HepG2 (cell line): Measurements from ENCODE around the gene CA10.

Source experiments
- GMEB2 ChIP-seq: IDR thresholded peaks from 2 replicates; pipeline ENCODE4 v1.6.1; 2016; ENCODE audit warnings: missing biosample characterization, missing genetic modification reagents, low read depth
- TAF1 ChIP-seq: sonication (generic); formaldehyde crosslinking; IDR thresholded peaks from 2 replicates; pipeline ENCODE4 v1.4.0; 2020; ENCODE audit warnings: missing genetic modification reagents
- ZNF180 ChIP-seq: sonication (generic); formaldehyde crosslinking; IDR thresholded peaks from 2 replicates; pipeline ENCODE4 v1.4.0; 2020; ENCODE audit warnings: low read depth, missing genetic modification reagents, borderline replicate concordance
- TF ChIP-seq, protein P1 (sequence below): sonication (generic); formaldehyde crosslinking; IDR thresholded peaks from 2 replicates; pipeline ENCODE4 v1.5.0; 2020; ENCODE audit warnings: mild to moderate bottlenecking, missing genetic modification reagents, moderate library complexity
- TF ChIP-seq, protein P2 (sequence below): sonication (generic); formaldehyde crosslinking; IDR thresholded peaks from 2 replicates; pipeline ENCODE4 v1.4.0; 2020; ENCODE audit warnings: missing genetic modification reagents, borderline replicate concordance

DNA sequence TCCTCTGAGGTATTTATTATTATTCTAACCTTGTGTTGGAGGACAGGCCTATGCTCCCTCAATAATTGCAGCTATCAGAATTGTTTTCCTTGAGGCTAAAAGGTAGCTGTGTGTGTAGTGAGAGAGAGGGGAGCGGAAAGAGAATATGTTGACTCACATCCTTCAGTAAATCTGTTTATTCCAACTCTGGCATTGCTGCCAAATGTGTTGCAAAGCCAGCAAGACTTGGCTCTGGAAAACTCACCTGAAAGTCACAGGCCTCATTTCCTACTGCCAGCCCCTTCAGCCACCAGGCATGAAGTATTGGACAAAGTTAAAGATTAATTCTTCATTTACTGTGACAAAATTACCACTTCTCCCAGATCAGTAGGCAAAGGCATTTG, 9.6 kb downstream of the CA10 start:
- TF ChIP-seq ZNF180 (CRISPR knock-in tag), result no peak
- TF ChIP-seq, protein P1, sequence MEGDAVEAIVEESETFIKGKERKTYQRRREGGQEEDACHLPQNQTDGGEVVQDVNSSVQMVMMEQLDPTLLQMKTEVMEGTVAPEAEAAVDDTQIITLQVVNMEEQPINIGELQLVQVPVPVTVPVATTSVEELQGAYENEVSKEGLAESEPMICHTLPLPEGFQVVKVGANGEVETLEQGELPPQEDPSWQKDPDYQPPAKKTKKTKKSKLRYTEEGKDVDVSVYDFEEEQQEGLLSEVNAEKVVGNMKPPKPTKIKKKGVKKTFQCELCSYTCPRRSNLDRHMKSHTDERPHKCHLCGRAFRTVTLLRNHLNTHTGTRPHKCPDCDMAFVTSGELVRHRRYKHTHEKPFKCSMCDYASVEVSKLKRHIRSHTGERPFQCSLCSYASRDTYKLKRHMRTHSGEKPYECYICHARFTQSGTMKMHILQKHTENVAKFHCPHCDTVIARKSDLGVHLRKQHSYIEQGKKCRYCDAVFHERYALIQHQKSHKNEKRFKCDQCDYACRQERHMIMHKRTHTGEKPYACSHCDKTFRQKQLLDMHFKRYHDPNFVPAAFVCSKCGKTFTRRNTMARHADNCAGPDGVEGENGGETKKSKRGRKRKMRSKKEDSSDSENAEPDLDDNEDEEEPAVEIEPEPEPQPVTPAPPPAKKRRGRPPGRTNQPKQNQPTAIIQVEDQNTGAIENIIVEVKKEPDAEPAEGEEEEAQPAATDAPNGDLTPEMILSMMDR (CRISPR knock-in tag), result no peak
- TF ChIP-seq GMEB2 (CRISPR knock-in tag), result no peak
- no peak for TF ChIP-seq TAF1 (CRISPR knock-in tag)
- TF ChIP-seq, protein P2, sequence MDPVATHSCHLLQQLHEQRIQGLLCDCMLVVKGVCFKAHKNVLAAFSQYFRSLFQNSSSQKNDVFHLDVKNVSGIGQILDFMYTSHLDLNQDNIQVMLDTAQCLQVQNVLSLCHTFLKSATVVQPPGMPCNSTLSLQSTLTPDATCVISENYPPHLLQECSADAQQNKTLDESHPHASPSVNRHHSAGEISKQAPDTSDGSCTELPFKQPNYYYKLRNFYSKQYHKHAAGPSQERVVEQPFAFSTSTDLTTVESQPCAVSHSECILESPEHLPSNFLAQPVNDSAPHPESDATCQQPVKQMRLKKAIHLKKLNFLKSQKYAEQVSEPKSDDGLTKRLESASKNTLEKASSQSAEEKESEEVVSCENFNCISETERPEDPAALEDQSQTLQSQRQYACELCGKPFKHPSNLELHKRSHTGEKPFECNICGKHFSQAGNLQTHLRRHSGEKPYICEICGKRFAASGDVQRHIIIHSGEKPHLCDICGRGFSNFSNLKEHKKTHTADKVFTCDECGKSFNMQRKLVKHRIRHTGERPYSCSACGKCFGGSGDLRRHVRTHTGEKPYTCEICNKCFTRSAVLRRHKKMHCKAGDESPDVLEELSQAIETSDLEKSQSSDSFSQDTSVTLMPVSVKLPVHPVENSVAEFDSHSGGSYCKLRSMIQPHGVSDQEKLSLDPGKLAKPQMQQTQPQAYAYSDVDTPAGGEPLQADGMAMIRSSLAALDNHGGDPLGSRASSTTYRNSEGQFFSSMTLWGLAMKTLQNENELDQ (CRISPR knock-in tag), result no peak
